ENCODE data around the gene RGS11. TPM values are rescaled to one million over a fixed set of nuclear protein-coding genes. Genes with fewer than 3 reads are reported as not detected.

RGS11 gene
- total and polyA plus RNA-seq, 2 donors (not counting 1 experiment from before 2014, with no cell fraction given), result 1.1 to 6.3 TPM

DNA sequence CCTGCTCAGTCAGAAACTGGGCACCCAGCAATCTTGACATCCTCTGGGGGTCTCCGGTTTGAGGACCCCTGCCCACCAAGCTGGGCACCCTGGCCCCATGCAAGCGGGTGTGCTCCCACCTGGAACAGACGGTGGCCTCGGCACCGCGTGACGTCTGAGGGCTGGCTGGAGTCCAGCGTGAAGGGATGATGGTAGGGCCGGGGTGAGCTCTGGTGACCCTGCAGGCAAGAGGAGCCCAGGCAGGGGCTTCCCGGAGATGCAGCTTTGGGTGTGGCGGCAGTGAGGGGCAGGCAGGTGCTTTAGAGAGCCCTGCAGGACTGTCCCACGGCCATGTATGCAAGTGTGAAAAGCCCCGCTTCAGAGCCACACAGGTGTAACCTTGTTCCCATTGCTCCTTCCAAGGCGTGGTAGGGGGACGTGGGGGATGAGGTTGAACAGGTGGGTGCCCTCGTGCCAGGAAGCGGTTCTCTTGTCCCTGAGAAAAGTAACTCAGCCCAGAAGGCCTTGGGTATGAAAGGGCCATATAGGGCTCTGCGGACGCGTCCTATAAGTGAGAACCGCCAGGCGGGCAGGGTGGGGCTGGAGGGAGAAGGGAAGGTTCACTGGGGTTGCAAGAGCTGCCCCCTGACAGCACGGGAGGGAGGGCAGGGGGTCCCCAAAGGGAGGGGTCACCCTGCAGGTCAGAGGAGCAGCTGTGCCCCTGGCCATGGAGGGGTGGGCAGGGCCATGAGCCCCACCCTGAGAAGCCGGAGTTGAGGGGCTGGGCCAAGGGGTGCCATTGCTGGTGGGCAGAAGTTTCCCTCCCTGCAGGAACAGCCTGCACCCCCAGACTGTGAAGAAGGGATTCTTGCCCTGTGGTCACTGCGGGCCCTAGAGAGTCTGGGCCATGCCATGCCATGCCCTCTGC, 9.2 kb downstream of the RGS11 start:
- Histone ChIP-seq H3K27ac (ENCODE audit: insufficient read depth, low read length) (no peak overlapping the region), H4K20me1 (ENCODE audit: control insufficient read depth, extremely low read depth, insufficient read depth, low read length) (no peaks in the 10 kb centered on the region), H2AFZ (ENCODE audit: low read length) (no peak overlapping the region), H3K4me1 (ENCODE audit: control insufficient read depth, extremely low read depth, insufficient read depth, low read length) (no peaks in the 10 kb centered on the region), H3K9me3 (ENCODE audit: control insufficient read depth, insufficient read depth, low read depth, low read length) (no peaks in the 10 kb centered on the region), H3K9ac (ENCODE audit: insufficient read depth, low read length) (no peak overlapping the region), H3K36me3 (ENCODE audit: control insufficient read depth, insufficient read depth, low read length) (peaks cover 2% of the 10 kb centered on the region), H3K4me3 (replicated peaks in 1 of 4; ENCODE audit: control extremely low read depth in 1 of 4, insufficient read depth in 1 of 4, low read depth in 3 of 4, low read length in 4 of 4) (no peak overlapping the region), H3K4me2 (ENCODE audit: extremely low read depth, insufficient read depth, low read length) (no peak overlapping the region), H3K79me2 (ENCODE audit: control insufficient read depth, insufficient read depth, low read length) (no peaks in the 10 kb centered on the region), H3K27me3 (ENCODE audit: control insufficient read depth, insufficient read depth, low read length) (no peaks in the 10 kb centered on the region)
- DNase-seq (ENCODE audit: low read depth in 2 of 2), result no peak
- TF ChIP-seq, protein P1, sequence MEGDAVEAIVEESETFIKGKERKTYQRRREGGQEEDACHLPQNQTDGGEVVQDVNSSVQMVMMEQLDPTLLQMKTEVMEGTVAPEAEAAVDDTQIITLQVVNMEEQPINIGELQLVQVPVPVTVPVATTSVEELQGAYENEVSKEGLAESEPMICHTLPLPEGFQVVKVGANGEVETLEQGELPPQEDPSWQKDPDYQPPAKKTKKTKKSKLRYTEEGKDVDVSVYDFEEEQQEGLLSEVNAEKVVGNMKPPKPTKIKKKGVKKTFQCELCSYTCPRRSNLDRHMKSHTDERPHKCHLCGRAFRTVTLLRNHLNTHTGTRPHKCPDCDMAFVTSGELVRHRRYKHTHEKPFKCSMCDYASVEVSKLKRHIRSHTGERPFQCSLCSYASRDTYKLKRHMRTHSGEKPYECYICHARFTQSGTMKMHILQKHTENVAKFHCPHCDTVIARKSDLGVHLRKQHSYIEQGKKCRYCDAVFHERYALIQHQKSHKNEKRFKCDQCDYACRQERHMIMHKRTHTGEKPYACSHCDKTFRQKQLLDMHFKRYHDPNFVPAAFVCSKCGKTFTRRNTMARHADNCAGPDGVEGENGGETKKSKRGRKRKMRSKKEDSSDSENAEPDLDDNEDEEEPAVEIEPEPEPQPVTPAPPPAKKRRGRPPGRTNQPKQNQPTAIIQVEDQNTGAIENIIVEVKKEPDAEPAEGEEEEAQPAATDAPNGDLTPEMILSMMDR (conservative IDR thresholded peaks at IDR 0.05 in 1 of 2, IDR thresholded peaks at IDR 0.05 in 1 of 2; ENCODE audit: low read depth in 1 of 2, low read length in 2 of 2), result no peak
- TF ChIP-seq EZH2 (IDR thresholded peaks at IDR 0.05; ENCODE audit: low read length, missing control alignments), result no peak

DNA sequence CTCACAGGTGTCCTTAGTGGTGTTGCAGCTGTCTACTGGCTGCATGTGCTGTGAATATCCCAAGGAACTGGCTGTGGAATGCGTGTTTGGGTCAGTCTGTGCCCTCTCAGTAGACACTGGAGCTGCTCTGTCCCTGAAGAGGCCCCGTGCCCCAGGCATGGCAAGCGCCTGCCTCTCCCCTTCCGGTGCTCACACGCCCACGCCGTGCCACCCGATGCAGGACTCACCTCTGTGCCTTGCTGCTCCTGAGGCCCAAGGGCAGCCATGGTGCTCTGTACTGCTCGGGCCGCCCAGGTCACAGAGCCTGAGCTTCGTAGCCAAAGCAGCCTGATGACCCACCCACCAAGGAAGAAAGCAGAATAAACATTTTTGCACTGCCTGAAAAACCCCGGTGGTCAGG, 10.0 kb downstream of the RGS11 start:
- no peak overlapping the region for H3K27ac ChIP-seq (ENCODE audit: insufficient read depth, low read length)
- H2AFZ ChIP-seq (ENCODE audit: low read length), result no peak overlapping the region
- H3K79me2 ChIP-seq (ENCODE audit: control insufficient read depth, insufficient read depth, low read length), result no peaks in the 10 kb centered on the region
- H3K9me3 ChIP-seq (ENCODE audit: control insufficient read depth, insufficient read depth, low read depth, low read length), result no peaks in the 10 kb centered on the region
- H3K27me3 ChIP-seq (ENCODE audit: control insufficient read depth, insufficient read depth, low read length), result no peaks in the 10 kb centered on the region
- H3K4me2 ChIP-seq (ENCODE audit: extremely low read depth, insufficient read depth, low read length), result no peak overlapping the region
- no peak overlapping the region for H3K9ac ChIP-seq (ENCODE audit: insufficient read depth, low read length)
- TF ChIP-seq, protein P1 (conservative IDR thresholded peaks at IDR 0.05 in 1 of 2, IDR thresholded peaks at IDR 0.05 in 1 of 2; ENCODE audit: low read depth in 1 of 2, low read length in 2 of 2), result no peak
- TF ChIP-seq EZH2 (IDR thresholded peaks at IDR 0.05; ENCODE audit: low read length, missing control alignments), result no peak
- no peak for DNase-seq (ENCODE audit: low read depth in 2 of 2)
- H4K20me1 ChIP-seq (ENCODE audit: control insufficient read depth, extremely low read depth, insufficient read depth, low read length), result no peaks in the 10 kb centered on the region
- H3K36me3 ChIP-seq (ENCODE audit: control insufficient read depth, insufficient read depth, low read length), result peaks cover 2% of the 10 kb centered on the region
- no peaks in the 10 kb centered on the region for H3K4me1 ChIP-seq (ENCODE audit: control insufficient read depth, extremely low read depth, insufficient read depth, low read length)
- H3K4me3 ChIP-seq (replicated peaks in 1 of 4; ENCODE audit: control extremely low read depth in 1 of 4, insufficient read depth in 1 of 4, low read depth in 3 of 4, low read length in 4 of 4), result no peak overlapping the region

DNA sequence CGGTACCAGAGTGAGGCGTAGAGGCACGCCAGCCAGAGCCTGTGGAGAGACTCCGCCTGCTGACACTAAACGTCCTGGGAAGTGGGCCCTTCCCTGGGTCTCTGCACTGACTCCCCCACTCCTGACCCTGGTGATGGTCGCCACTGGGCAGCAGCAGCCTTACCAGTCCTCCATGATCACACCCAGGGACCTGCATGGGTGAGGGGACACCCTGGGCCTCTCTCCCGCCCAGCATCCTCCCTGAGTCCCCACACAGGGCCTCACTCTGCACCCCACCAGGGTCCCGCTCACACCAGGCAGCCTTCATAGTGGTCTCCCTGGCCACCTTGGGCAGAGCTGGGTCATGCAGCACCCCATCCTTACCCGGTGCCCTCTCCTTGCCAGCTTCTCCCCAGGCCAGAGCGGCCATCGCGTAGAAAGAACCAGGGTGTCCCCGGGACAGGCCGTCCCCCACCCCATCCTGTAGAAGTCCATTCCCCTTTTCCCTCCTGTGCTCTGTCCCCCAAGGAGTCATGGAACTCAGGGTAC, 10.7 kb downstream of the RGS11 start:
- no peak overlapping the region for H3K4me3 ChIP-seq (replicated peaks in 1 of 4; ENCODE audit: control extremely low read depth in 1 of 4, insufficient read depth in 1 of 4, low read depth in 3 of 4, low read length in 4 of 4)
- H3K4me1 ChIP-seq (ENCODE audit: control insufficient read depth, extremely low read depth, insufficient read depth, low read length), result no peaks in the 10 kb centered on the region
- H3K79me2 ChIP-seq (ENCODE audit: control insufficient read depth, insufficient read depth, low read length), result no peaks in the 10 kb centered on the region
- no peaks in the 10 kb centered on the region for H3K9me3 ChIP-seq (ENCODE audit: control insufficient read depth, insufficient read depth, low read depth, low read length)
- H3K9ac ChIP-seq (ENCODE audit: insufficient read depth, low read length), result no peak overlapping the region
- no peak for DNase-seq (ENCODE audit: low read depth in 2 of 2)
- H4K20me1 ChIP-seq (ENCODE audit: control insufficient read depth, extremely low read depth, insufficient read depth, low read length), result no peaks in the 10 kb centered on the region
- no peaks in the 10 kb centered on the region for H3K27me3 ChIP-seq (ENCODE audit: control insufficient read depth, insufficient read depth, low read length)
- TF ChIP-seq, protein P1 (conservative IDR thresholded peaks at IDR 0.05 in 1 of 2, IDR thresholded peaks at IDR 0.05 in 1 of 2; ENCODE audit: low read depth in 1 of 2, low read length in 2 of 2), result no peak
- no peak for TF ChIP-seq EZH2 (IDR thresholded peaks at IDR 0.05; ENCODE audit: low read length, missing control alignments)
- peaks cover 3% of the 10 kb centered on the region for H3K36me3 ChIP-seq (ENCODE audit: control insufficient read depth, insufficient read depth, low read length)
- no peak overlapping the region for H3K27ac ChIP-seq (ENCODE audit: insufficient read depth, low read length)
- H3K4me2 ChIP-seq (ENCODE audit: extremely low read depth, insufficient read depth, low read length), result no peak overlapping the region
- H2AFZ ChIP-seq (ENCODE audit: low read length), result no peak overlapping the region
